NCI-H82 (cell line): ENCODE results near the gene PALLD.
"Not testable (repeated sequence)": the region's sequence is repeated elsewhere in the genome, so short reads cannot be mapped to it uniquely, and the experiment has no call there.

ENCODE experiments used
- DNase-seq: peaks from one replicate; lab custom pipeline; 2025; lab: John Stamatoyannopoulos, UW

PALLD gene

GRCh38 chr4:168797194-168797593 is 300.3 kb downstream of the PALLD start:
- DNase-seq: no peak

GRCh38 chr4:168797738-168798375 is 301.0 kb downstream of the PALLD start:
- no peak for DNase-seq

GRCh38 chr4:168800926-168801325 is 304.1 kb downstream of the PALLD start:
- DNase-seq: no peak

GRCh38 chr4:168802222-168802621 is 305.4 kb downstream of the PALLD start:
- no peak for DNase-seq

- DNase-seq: not testable (repeated sequence)
Observed at GRCh38 chr4:168803052-168803451, 306.2 kb downstream of the PALLD start.

GRCh38 chr4:168803732-168804131 is 306.9 kb downstream of the PALLD start:
- DNase-seq: no peak

- no peak for DNase-seq
Observed at GRCh38 chr4:168804146-168804545, 307.3 kb downstream of the PALLD start.

- DNase-seq: no peak
Observed at GRCh38 chr4:168805341-168805740, 308.5 kb downstream of the PALLD start.

- DNase-seq: not testable (repeated sequence)
Observed at GRCh38 chr4:168806247-168806646, 309.4 kb downstream of the PALLD start.

- DNase-seq: no peak
Observed at GRCh38 chr4:168811207-168811606, 314.4 kb downstream of the PALLD start.

- DNase-seq: no peak
Observed at GRCh38 chr4:168811786-168812651, 315.2 kb downstream of the PALLD start.

GRCh38 chr4:168812806-168813205 is 316.0 kb downstream of the PALLD start:
- DNase-seq: no peak

GRCh38 chr4:168813890-168814289 is 317.0 kb downstream of the PALLD start:
- no peak for DNase-seq

- DNase-seq: no peak
Observed at GRCh38 chr4:168815379-168816345, 318.8 kb downstream of the PALLD start.

- DNase-seq: no peak
Observed at GRCh38 chr4:168817370-168817769, 320.5 kb downstream of the PALLD start.

GRCh38 chr4:168822481-168822880 is 325.6 kb downstream of the PALLD start:
- no peak for DNase-seq

GRCh38 chr4:168825975-168826374 is 329.1 kb downstream of the PALLD start:
- no peak for DNase-seq

GRCh38 chr4:168826620-168827019 is 329.8 kb downstream of the PALLD start:
- DNase-seq: no peak

GRCh38 chr4:168830777-168831512 is 334.1 kb downstream of the PALLD start:
- peak; percentile 36 for DNase-seq

GRCh38 chr4:168831585-168831918 is 334.7 kb downstream of the PALLD start:
- no peak for DNase-seq

GRCh38 chr4:168831919-168832762 is 335.3 kb downstream of the PALLD start:
- peak; percentile 73 for DNase-seq
